WTC11 (cell line): ENCODE measurements around the gene FAM76B. TPM values are rescaled to one million over a fixed set of nuclear protein-coding genes. Genes with fewer than 3 reads are reported as not detected.

Experiments
- ATAC-seq: fragments of 200-7000 bp; cut with Tn5 transposase; 2 replicates; pipeline ENCODE4 v1.10.0; 2021; ENCODE audit warnings: mild to moderate bottlenecking, moderate library complexity
- CTCF ChIA-PET: fragments of 300-600 bp; sonication (Branson Sonifier 250); formaldehyde crosslinking; loops from one replicate; lab custom pipeline; 2021; ENCODE audit warnings: antibody characterized with exemption; lab: Charles Lee
- POLR2A ChIA-PET: fragments of 350-600 bp; sonication (Branson Sonifier 250); formaldehyde crosslinking; loops from one replicate; lab custom pipeline; 2021; ENCODE audit warnings: antibody characterized with exemption; lab: Charles Lee
- DNase-seq: peaks from one replicate; pipeline ENCODE4 v3.0.0; 2021; ENCODE audit warnings: low spot score
- H3K27ac Mint-ChIP-seq: 2 replicates; pipeline ENCODE4 v1.8.0; 2021; ENCODE audit warnings: mixed read lengths
- H3K27me3 Mint-ChIP-seq: 2 replicates; pipeline ENCODE4 v1.8.0; 2021; ENCODE audit warnings: low read depth, mild to moderate bottlenecking, moderate library complexity, mixed read lengths
- H3K36me3 Mint-ChIP-seq: 2 replicates; pipeline ENCODE4 v1.8.0; 2021; ENCODE audit warnings: mixed read lengths
- H3K4me1 Mint-ChIP-seq: 2 replicates; pipeline ENCODE4 v1.8.0; 2022; ENCODE audit warnings: mixed read lengths
- H3K4me3 Mint-ChIP-seq: 2 replicates; pipeline ENCODE4 v1.8.0; 2021; ENCODE audit warnings: mild to moderate bottlenecking, moderate library complexity, mixed read lengths
- H3K9me3 Mint-ChIP-seq: 2 replicates; pipeline ENCODE4 v1.8.0; 2021; ENCODE audit warnings: mixed read lengths
- HMGA2 ChIP-seq: fragments of 250-450 bp; sonication (Bioruptor Pico); IDR thresholded peaks from 2 replicates; pipeline ENCODE4 v1.4.0; 2021; ENCODE audit warnings: mild to moderate bottlenecking, moderate library complexity
- IRF2 ChIP-seq: sonication (generic); formaldehyde crosslinking; IDR thresholded peaks from 2 replicates; pipeline ENCODE4 v1.8.0; 2022; ENCODE audit warnings: low read depth, missing genetic modification reagents, borderline replicate concordance
- NFATC4 ChIP-seq: fragments of 250-450 bp; sonication (Bioruptor Pico); IDR thresholded peaks from 2 replicates; pipeline ENCODE4 v1.9.0; 2021; ENCODE audit warnings: mild to moderate bottlenecking
- OVOL2 ChIP-seq: fragments of 250-450 bp; sonication (Bioruptor Pico); IDR thresholded peaks from 2 replicates; pipeline ENCODE4 v1.9.0; 2021; ENCODE audit warnings: mild to moderate bottlenecking, borderline replicate concordance
- TCF7 ChIP-seq: sonication (generic); formaldehyde crosslinking; IDR thresholded peaks from 2 replicates; pipeline ENCODE4 v1.8.0; 2022; ENCODE audit warnings: mild to moderate bottlenecking, low read depth, missing genetic modification reagents, moderate library complexity
- TEAD1 ChIP-seq: sonication (generic); formaldehyde crosslinking; IDR thresholded peaks from 2 replicates; pipeline ENCODE4 v1.8.0; 2022; ENCODE audit warnings: mild to moderate bottlenecking, missing genetic modification reagents
- ZNF263 ChIP-seq: sonication (generic); formaldehyde crosslinking; IDR thresholded peaks from 2 replicates; pipeline ENCODE4 v1.8.1; 2022; ENCODE audit warnings: low read depth, mild to moderate bottlenecking, moderate library complexity, missing genetic modification reagents
- ZNF423 ChIP-seq: fragments of 250-450 bp; sonication (Bioruptor Pico); IDR thresholded peaks from 2 replicates; pipeline ENCODE4 v2.1.2; 2022; ENCODE audit warnings: mild to moderate bottlenecking, moderate library complexity
- total RNA-seq: library from RNA; stranded (reverse); gene quantifications from 3 replicates; pipeline ENCODE4 v1.2.3, GENCODE V29; 2021
- TF ChIP-seq, protein P1 (sequence below): fragments of 250-450 bp; sonication (Bioruptor Pico); IDR thresholded peaks from 2 replicates; pipeline ENCODE4 v1.9.0; 2021; ENCODE audit warnings: moderate library complexity, mild to moderate bottlenecking, inconsistent platforms, borderline replicate concordance
- TF ChIP-seq, protein P2 (sequence below): fragments of 200-600 bp; IDR thresholded peaks from 2 replicates; pipeline ENCODE4 v1.8.0; 2022; ENCODE audit warnings: antibody characterized with exemption
- TF ChIP-seq, protein P3 (sequence below): fragments of 250-450 bp; sonication (Bioruptor Pico); IDR thresholded peaks from 2 replicates; pipeline ENCODE4 v1.9.0; 2021; ENCODE audit warnings: mild to moderate bottlenecking, borderline replicate concordance
- TF ChIP-seq, protein P4 (sequence below): sonication (generic); formaldehyde crosslinking; IDR thresholded peaks from 2 replicates; pipeline ENCODE4 v1.8.1; 2023; ENCODE audit warnings: mild to moderate bottlenecking, missing genetic modification reagents
- TF ChIP-seq, protein P5 (sequence below): sonication (generic); formaldehyde crosslinking; IDR thresholded peaks from 2 replicates; pipeline ENCODE4 v1.8.0; 2022; ENCODE audit warnings: mild to moderate bottlenecking, missing genetic modification reagents
- TF ChIP-seq, protein P6 (sequence below): fragments of 250-450 bp; sonication (Bioruptor Pico); IDR thresholded peaks from 2 replicates; pipeline ENCODE4 v1.9.0; 2021; ENCODE audit warnings: mild to moderate bottlenecking

The FAM76B gene
- total RNA-seq, 1 experiment from 2014 or later = 30.0 TPM

DNA sequence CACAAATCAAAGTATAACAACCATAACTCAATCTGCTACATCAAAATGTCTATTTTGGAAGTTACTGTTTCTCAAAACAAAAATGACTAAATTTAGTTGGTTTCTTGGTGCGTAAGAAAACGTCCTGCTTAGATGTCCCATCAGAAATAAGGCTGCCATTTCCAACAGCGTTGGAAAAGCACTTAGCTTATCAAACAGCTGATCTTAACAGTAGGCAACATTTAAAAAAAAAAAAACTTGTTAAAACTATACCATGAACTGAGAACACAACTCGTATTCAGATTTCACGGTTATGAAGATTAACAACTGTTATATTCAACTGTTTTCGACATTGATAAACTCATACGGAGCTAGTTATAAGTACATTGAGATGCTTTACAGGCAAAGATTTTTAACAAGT, 3.1 kb upstream of the FAM76B start:
- no peak overlapping the region; the same call in 1 of the 2 replicates for H3K27ac Mint-ChIP-seq
- POLR2A ChIA-PET = no interaction called here
- CTCF ChIA-PET = no interaction called here
- peaks cover 8% of the 10 kb centered on the region for H3K36me3 Mint-ChIP-seq
- no peaks in the 10 kb centered on the region for H3K9me3 Mint-ChIP-seq
- ATAC-seq (no peak), DNase-seq (no peak)
- H3K27me3 Mint-ChIP-seq = no peaks in the 10 kb centered on the region
- H3K4me1 Mint-ChIP-seq = peaks cover 34% of the 10 kb centered on the region
- H3K4me3 Mint-ChIP-seq = no peak overlapping the region
- TF ChIP-seq TCF7 (CRISPR knock-in tag) = no peak
- TF ChIP-seq, protein P1, sequence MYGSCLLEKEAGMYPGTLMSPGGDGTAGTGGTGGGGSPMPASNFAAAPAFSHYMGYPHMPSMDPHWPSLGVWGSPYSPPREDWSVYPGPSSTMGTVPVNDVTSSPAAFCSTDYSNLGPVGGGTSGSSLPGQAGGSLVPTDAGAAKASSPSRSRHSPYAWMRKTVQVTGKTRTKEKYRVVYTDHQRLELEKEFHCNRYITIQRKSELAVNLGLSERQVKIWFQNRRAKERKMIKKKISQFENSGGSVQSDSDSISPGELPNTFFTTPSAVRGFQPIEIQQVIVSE (CRISPR knock-in tag) = no peak
- TF ChIP-seq ZNF423 (CRISPR knock-in tag) = no peak
- TF ChIP-seq, protein P2, sequence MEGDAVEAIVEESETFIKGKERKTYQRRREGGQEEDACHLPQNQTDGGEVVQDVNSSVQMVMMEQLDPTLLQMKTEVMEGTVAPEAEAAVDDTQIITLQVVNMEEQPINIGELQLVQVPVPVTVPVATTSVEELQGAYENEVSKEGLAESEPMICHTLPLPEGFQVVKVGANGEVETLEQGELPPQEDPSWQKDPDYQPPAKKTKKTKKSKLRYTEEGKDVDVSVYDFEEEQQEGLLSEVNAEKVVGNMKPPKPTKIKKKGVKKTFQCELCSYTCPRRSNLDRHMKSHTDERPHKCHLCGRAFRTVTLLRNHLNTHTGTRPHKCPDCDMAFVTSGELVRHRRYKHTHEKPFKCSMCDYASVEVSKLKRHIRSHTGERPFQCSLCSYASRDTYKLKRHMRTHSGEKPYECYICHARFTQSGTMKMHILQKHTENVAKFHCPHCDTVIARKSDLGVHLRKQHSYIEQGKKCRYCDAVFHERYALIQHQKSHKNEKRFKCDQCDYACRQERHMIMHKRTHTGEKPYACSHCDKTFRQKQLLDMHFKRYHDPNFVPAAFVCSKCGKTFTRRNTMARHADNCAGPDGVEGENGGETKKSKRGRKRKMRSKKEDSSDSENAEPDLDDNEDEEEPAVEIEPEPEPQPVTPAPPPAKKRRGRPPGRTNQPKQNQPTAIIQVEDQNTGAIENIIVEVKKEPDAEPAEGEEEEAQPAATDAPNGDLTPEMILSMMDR = no peak

DNA sequence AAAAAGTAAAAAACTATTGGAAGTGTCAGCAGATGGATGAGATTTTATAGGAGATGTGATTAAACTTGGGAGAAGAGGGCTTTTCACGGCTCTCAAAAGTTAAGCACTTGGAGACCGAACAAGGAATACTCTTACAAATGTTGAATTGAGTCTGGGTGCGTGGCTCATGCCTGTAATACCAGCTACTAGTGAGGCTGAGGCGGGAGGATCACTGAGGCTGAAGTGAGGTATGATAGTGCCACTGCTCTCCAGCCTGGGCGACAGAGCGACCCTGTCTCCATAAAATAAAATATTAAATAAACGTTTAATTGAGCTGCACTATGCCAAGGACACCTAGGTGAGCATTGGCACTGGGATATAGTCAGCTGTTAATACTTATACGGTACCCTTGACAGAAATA, 2.6 kb upstream of the FAM76B start:
- Mint-ChIP-seq H3K9me3 (no peaks in the 10 kb centered on the region), H3K4me3 (peak overlapping the region; percentile 99), H3K27ac (peak overlapping the region; percentile 10; the same call in 1 of the 2 replicates), H3K27me3 (no peaks in the 10 kb centered on the region), H3K36me3 (peaks cover 8% of the 10 kb centered on the region), H3K4me1 (peaks cover 34% of the 10 kb centered on the region)
- TF ChIP-seq OVOL2 (CRISPR knock-in tag) = no peak
- TF ChIP-seq, protein P3, sequence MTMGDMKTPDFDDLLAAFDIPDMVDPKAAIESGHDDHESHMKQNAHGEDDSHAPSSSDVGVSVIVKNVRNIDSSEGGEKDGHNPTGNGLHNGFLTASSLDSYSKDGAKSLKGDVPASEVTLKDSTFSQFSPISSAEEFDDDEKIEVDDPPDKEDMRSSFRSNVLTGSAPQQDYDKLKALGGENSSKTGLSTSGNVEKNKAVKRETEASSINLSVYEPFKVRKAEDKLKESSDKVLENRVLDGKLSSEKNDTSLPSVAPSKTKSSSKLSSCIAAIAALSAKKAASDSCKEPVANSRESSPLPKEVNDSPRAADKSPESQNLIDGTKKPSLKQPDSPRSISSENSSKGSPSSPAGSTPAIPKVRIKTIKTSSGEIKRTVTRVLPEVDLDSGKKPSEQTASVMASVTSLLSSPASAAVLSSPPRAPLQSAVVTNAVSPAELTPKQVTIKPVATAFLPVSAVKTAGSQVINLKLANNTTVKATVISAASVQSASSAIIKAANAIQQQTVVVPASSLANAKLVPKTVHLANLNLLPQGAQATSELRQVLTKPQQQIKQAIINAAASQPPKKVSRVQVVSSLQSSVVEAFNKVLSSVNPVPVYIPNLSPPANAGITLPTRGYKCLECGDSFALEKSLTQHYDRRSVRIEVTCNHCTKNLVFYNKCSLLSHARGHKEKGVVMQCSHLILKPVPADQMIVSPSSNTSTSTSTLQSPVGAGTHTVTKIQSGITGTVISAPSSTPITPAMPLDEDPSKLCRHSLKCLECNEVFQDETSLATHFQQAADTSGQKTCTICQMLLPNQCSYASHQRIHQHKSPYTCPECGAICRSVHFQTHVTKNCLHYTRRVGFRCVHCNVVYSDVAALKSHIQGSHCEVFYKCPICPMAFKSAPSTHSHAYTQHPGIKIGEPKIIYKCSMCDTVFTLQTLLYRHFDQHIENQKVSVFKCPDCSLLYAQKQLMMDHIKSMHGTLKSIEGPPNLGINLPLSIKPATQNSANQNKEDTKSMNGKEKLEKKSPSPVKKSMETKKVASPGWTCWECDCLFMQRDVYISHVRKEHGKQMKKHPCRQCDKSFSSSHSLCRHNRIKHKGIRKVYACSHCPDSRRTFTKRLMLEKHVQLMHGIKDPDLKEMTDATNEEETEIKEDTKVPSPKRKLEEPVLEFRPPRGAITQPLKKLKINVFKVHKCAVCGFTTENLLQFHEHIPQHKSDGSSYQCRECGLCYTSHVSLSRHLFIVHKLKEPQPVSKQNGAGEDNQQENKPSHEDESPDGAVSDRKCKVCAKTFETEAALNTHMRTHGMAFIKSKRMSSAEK (CRISPR knock-in tag) = no peak
- TF ChIP-seq, protein P4, sequence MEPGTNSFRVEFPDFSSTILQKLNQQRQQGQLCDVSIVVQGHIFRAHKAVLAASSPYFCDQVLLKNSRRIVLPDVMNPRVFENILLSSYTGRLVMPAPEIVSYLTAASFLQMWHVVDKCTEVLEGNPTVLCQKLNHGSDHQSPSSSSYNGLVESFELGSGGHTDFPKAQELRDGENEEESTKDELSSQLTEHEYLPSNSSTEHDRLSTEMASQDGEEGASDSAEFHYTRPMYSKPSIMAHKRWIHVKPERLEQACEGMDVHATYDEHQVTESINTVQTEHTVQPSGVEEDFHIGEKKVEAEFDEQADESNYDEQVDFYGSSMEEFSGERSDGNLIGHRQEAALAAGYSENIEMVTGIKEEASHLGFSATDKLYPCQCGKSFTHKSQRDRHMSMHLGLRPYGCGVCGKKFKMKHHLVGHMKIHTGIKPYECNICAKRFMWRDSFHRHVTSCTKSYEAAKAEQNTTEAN (CRISPR knock-in tag) = no peak
- no peak for TF ChIP-seq ZNF263
- TF ChIP-seq NFATC4 = no peak
- TF ChIP-seq HMGA2 (CRISPR knock-in tag) = no peak
- TF ChIP-seq IRF2 (CRISPR knock-in tag) = no peak
- TF ChIP-seq, protein P5, sequence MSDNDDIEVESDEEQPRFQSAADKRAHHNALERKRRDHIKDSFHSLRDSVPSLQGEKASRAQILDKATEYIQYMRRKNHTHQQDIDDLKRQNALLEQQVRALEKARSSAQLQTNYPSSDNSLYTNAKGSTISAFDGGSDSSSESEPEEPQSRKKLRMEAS (CRISPR knock-in tag) = no peak
- TF ChIP-seq TEAD1 (CRISPR knock-in tag) = no peak
- no peak for TF ChIP-seq ZNF423 (CRISPR knock-in tag)
- TF ChIP-seq, protein P6, sequence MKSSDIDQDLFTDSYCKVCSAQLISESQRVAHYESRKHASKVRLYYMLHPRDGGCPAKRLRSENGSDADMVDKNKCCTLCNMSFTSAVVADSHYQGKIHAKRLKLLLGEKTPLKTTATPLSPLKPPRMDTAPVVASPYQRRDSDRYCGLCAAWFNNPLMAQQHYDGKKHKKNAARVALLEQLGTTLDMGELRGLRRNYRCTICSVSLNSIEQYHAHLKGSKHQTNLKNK (CRISPR knock-in tag) = no peak
- ATAC-seq = no peak
- CTCF ChIA-PET = interaction anchor here (1.8 kb wide), 1 partner anchor 640 kb away, joined by 5 read pairs; no protein-coding TSS in a partner anchor
- POLR2A ChIA-PET = no interaction called here
- no peak for DNase-seq
